ENCODE measurements around the gene IP6K2. TPM values are rescaled to one million over a fixed set of nuclear protein-coding genes. Genes with fewer than 3 reads are reported as not detected.

Gene IP6K2
- total RNA-seq, 2 donors from 2014 or later = 93.7 to 116 TPM

DNA sequence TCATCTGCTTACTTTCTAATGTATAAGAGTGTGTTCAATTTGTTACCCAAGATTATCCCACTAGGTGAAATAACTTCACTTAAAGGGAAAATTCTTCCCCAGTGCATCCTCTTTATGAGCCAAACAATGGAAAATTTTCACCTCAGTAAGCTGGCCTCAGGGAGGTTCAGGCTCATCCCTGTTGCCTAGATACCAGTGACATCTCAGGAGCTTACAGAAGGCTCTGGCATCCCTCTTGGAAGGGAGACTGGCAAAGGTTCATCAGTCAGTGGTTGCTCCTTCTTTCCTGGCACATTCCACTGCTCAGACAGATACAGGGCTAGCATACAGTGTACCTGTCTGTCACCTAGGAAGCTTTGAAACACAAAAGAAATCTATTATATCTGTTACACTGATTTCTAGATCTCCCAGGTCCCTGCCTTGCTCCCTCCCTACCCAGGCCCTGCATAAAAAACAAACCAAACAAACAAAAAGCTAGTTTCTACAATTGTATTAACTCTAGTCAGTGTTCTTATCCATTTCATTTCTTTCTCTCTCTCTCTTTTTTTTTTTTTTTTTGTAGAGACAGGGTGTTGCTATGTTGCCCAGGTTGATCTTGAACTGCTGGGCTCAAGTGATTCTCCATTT lies 1.7 kb downstream of the IP6K2 start:
- H3K9me3 ChIP-seq (ENCODE audit: control insufficient read depth, low read length, poor library complexity, severe bottlenecking) = no peaks in the 10 kb centered on the region
- no peak for ATAC-seq
- no peak for DNase-seq
- peaks cover 10% of the 10 kb centered on the region for H3K36me3 Mint-ChIP-seq (ENCODE audit: low read depth)
- H3K27ac Mint-ChIP-seq = peak overlapping the region; percentile 99
- peak overlapping the region; percentile 98 for H3K4me3 Mint-ChIP-seq
- peaks cover 10% of the 10 kb centered on the region for H3K27me3 Mint-ChIP-seq
- H3K4me1 Mint-ChIP-seq = peaks cover 45% of the 10 kb centered on the region

DNA sequence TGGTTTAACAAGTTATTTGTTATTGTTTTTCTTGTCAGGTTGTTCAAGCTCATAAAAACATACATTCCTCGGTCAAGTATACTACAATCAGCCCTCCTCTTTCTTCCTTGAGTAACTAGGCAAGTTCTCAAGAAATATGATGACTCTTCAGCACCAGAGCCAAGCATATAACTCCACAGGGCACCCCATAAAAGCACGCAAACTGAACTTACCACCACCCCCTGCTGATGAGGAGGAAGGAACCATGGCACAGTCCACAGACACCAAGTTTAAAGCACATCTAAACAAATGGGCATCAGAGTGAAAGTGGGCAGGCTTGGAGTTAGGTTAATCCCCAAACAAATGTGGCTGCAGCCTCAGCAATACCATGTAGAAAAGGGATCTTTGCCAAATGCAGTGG lies 5.3 kb downstream of the IP6K2 start:
- no peaks in the 10 kb centered on the region for H3K27me3 Mint-ChIP-seq
- H3K9me3 ChIP-seq (ENCODE audit: control insufficient read depth, low read length, poor library complexity, severe bottlenecking) = no peaks in the 10 kb centered on the region
- H3K27ac Mint-ChIP-seq = peak overlapping the region; percentile 73
- no peak for DNase-seq
- H3K36me3 Mint-ChIP-seq (ENCODE audit: low read depth) = peaks cover 5% of the 10 kb centered on the region
- peak overlapping the region; percentile 63 for H3K4me3 Mint-ChIP-seq
- ATAC-seq = no peak
- H3K4me1 Mint-ChIP-seq = peaks cover 44% of the 10 kb centered on the region

DNA sequence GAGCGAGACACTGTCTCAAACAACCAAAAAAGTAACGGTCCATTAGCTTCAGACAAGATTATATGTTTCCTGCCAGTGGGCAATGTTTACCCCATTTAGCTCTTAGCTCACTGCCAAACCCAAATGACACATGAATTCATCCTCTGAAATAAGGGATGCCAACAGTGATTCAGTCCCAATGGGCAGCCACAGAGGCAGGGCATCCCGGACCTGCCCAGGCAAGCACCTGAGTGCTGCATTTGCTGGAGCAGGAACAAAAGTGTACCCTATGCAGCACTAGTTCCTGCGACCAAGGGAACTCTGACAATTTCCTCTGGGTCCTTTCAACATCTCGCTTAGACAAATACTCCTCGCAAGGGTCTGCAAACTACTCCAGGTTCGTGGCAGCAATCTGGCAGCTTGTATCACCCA lies 8.0 kb downstream of the IP6K2 start:
- Mint-ChIP-seq H3K4me3 (no peak overlapping the region), H3K27me3 (no peaks in the 10 kb centered on the region), H3K36me3 (ENCODE audit: low read depth) (peaks cover 3% of the 10 kb centered on the region), H3K4me1 (peaks cover 33% of the 10 kb centered on the region), H3K27ac (peak overlapping the region; percentile 8)
- no peak for DNase-seq
- ATAC-seq = no peak
- no peaks in the 10 kb centered on the region for H3K9me3 ChIP-seq (ENCODE audit: control insufficient read depth, low read length, poor library complexity, severe bottlenecking)

DNA sequence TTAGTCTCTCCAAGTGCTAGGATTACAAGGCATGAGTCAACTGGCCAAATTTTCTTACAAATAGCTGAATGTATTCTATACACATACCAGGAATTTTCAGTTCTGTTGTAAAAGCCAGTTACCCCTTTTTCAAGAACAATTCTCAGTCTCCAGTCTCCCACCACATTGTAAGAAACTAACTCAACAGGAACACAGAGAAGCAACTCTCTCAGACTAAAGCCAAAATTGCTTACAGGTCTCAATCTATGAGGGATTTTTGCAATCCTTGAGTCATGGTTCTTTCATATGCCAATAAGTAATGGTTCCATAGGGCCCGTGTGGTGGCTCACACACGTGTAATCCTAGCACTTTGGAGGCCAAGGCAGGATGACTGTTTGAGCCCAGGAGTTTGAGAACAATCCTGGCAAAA lies 8.5 kb downstream of the IP6K2 start:
- DNase-seq (no peak), ATAC-seq (no peak)
- H3K4me1 Mint-ChIP-seq = peaks cover 33% of the 10 kb centered on the region
- peak overlapping the region; percentile 8 for H3K27ac Mint-ChIP-seq
- peak overlapping the region; percentile 25 for H3K4me3 Mint-ChIP-seq
- H3K27me3 Mint-ChIP-seq = no peaks in the 10 kb centered on the region
- no peaks in the 10 kb centered on the region for H3K9me3 ChIP-seq (ENCODE audit: control insufficient read depth, low read length, poor library complexity, severe bottlenecking)
- H3K36me3 Mint-ChIP-seq (ENCODE audit: low read depth) = peaks cover 3% of the 10 kb centered on the region

DNA sequence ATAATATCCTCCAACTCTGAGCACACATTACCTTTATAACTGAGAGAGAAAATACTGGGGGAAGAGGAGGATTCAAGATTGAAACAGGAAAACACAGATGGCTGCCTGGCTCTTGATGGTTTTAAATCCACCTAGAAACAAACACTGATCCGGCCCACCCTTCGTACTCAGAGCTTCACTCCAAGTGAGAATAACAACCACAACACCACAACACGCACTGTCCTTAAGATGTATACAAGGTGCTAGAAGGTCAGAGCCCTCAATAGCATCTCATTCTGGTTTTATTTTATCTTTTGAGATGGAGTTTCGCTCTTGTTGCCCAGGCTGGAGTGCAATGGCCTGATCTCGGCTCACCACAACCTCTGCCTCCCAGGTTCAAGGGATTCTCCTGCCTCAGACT lies 9.9 kb downstream of the IP6K2 start:
- no peaks in the 10 kb centered on the region for H3K27me3 Mint-ChIP-seq
- no peak for ATAC-seq
- H3K36me3 Mint-ChIP-seq (ENCODE audit: low read depth) = peaks cover 5% of the 10 kb centered on the region
- DNase-seq = no peak
- H3K9me3 ChIP-seq (ENCODE audit: control insufficient read depth, low read length, poor library complexity, severe bottlenecking) = no peaks in the 10 kb centered on the region
- no peak overlapping the region for H3K4me3 Mint-ChIP-seq
- peaks cover 37% of the 10 kb centered on the region for H3K4me1 Mint-ChIP-seq
- H3K27ac Mint-ChIP-seq = no peak overlapping the region

DNA sequence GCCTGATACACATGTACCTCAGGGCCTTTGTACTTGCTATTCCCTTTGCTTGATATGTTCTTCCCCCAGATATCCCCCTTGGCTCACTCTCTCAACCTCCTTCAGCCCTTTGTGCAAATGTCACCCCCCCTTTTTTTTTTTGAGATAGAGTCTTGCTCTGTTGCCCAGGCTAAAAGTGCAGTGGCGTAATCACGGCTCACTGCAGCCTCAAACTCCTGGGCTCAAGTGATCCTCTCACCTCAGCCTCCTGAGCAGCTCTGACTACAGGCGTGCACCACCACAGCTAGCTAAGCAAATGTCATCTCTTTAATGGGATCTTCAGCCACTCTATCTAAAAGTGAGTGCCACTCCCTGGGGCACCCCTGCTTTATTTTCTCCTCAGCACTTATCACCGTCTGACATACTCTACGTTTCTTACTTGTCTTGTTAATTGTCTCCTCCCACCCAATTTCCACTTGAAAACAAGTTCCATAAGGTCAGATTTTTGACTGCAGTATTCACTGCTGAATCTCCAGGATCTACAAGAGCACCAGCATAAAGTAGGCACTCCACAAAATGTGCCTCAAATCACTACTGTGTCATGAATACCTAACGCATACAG lies 14.6 kb downstream of the IP6K2 start:
- peak overlapping the region; percentile 34 for H3K27ac Mint-ChIP-seq
- ATAC-seq = no peak
- H3K9me3 ChIP-seq (ENCODE audit: control insufficient read depth, low read length, poor library complexity, severe bottlenecking) = no peaks in the 10 kb centered on the region
- DNase-seq = no peak
- peaks cover 2% of the 10 kb centered on the region for H3K36me3 Mint-ChIP-seq (ENCODE audit: low read depth)
- H3K4me3 Mint-ChIP-seq = peak overlapping the region; percentile 49
- peaks cover 24% of the 10 kb centered on the region for H3K4me1 Mint-ChIP-seq
- no peaks in the 10 kb centered on the region for H3K27me3 Mint-ChIP-seq

DNA sequence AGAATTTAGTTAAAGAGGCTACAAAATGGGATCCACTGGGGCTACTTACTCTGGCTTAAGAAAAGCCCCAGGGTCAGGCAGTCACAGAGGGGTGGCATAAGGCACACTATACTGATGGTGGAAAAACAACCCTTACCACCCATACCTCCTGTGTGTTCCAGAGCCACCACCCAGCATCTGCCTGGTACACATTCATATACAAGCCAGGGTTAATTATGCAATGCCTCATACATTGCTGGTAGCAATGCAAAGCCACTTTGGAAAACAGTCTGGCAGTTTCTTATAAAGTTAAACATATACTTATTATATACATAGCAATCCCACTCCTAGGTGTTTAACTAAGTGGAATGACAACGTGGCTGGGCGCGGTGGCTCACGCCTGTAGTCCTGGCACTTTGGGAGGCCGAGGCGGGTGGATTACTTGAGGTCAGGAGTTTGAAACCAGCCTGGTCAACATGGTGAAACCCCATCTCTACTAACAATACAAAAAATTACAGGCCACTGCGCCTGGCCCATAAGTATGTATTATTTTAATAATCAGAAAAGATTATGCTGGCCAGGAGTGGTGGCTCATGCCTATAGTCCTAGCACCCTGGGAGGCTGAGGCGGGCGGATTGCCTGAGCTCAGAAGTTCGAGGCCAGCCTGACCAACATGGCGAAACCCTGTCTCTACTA lies 16.2 kb downstream of the IP6K2 start:
- ATAC-seq (no peak), DNase-seq (no peak)
- Mint-ChIP-seq H3K4me3 (no peak overlapping the region), H3K4me1 (peaks cover 23% of the 10 kb centered on the region), H3K36me3 (ENCODE audit: low read depth) (peaks cover 2% of the 10 kb centered on the region), H3K27ac (no peak overlapping the region), H3K27me3 (no peaks in the 10 kb centered on the region)
- H3K9me3 ChIP-seq (ENCODE audit: control insufficient read depth, low read length, poor library complexity, severe bottlenecking) = no peaks in the 10 kb centered on the region

DNA sequence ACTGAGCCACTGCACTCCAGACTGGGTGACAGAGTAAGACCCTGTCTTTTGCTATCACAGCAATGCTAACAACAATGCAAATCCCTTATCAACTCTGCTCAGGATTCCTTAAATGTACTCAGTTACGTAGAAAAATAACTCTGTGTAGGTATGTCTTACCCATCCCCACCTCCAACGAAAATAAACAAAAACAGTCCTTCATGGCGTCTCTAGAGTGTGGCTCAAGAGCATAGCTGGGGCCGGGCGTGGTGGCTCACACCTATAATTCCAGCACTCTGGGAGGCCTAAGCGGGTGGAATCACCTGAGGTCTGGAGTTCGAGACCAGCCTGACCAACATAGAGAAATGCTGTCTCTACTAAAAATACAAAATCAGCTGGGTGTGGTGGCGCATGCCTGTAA lies 18.1 kb downstream of the IP6K2 start:
- ATAC-seq (no peak), DNase-seq (no peak)
- no peaks in the 10 kb centered on the region for H3K27me3 Mint-ChIP-seq
- no peaks in the 10 kb centered on the region for H3K9me3 ChIP-seq (ENCODE audit: control insufficient read depth, low read length, poor library complexity, severe bottlenecking)
- H3K4me3 Mint-ChIP-seq = no peak overlapping the region
- no peak overlapping the region for H3K27ac Mint-ChIP-seq
- H3K4me1 Mint-ChIP-seq = peaks cover 22% of the 10 kb centered on the region
- peaks cover 2% of the 10 kb centered on the region for H3K36me3 Mint-ChIP-seq (ENCODE audit: low read depth)

DNA sequence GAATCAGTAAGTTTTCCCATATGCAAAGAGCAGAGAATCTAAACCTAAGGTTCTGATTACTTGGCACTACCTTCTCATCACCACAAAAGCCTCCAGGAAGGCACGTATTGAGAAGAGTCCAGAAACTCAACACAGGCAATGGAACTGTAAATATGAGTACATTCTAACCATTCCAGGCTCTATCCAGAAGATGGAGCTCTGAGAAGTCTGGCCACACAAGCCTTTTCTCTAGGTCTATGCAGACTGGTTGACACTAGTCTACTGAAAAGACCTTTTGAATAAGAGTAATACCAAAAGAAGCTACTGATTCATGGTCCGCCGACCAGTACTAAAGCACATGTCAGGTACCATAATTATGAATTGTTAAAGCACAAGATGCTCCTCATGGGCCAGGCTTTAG lies 19.1 kb downstream of the IP6K2 start:
- H3K27me3 Mint-ChIP-seq = no peaks in the 10 kb centered on the region
- no peaks in the 10 kb centered on the region for H3K9me3 ChIP-seq (ENCODE audit: control insufficient read depth, low read length, poor library complexity, severe bottlenecking)
- DNase-seq (no peak), ATAC-seq (no peak)
- no peak overlapping the region for H3K27ac Mint-ChIP-seq
- no peak overlapping the region for H3K4me3 Mint-ChIP-seq
- peaks cover 5% of the 10 kb centered on the region for H3K36me3 Mint-ChIP-seq (ENCODE audit: low read depth)
- peaks cover 24% of the 10 kb centered on the region for H3K4me1 Mint-ChIP-seq

DNA sequence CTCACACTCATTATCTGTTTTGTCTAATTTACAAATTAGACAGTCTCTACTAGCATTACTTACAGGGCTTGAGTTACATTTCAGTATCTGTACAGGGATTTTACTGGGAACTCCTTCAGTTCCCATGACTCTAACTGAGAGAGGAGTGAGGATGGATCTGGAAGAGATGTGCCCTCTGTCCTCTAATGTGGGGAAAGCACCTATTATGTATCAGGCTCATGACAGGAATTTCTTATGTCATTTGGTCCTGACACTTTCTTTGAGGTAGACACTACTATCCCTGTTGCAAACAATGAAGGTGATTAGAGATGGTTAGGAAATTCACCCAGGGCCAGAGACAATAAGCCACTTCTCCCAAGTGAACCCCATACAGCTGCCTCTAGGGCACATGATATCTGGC lies 20.4 kb downstream of the IP6K2 start:
- no peak for DNase-seq
- H3K9me3 ChIP-seq (ENCODE audit: control insufficient read depth, low read length, poor library complexity, severe bottlenecking) = no peaks in the 10 kb centered on the region
- peaks cover 4% of the 10 kb centered on the region for H3K36me3 Mint-ChIP-seq (ENCODE audit: low read depth)
- no peak for ATAC-seq
- H3K4me1 Mint-ChIP-seq = peaks cover 17% of the 10 kb centered on the region
- H3K27me3 Mint-ChIP-seq = no peaks in the 10 kb centered on the region
- H3K4me3 Mint-ChIP-seq = no peak overlapping the region
- no peak overlapping the region for H3K27ac Mint-ChIP-seq

DNA sequence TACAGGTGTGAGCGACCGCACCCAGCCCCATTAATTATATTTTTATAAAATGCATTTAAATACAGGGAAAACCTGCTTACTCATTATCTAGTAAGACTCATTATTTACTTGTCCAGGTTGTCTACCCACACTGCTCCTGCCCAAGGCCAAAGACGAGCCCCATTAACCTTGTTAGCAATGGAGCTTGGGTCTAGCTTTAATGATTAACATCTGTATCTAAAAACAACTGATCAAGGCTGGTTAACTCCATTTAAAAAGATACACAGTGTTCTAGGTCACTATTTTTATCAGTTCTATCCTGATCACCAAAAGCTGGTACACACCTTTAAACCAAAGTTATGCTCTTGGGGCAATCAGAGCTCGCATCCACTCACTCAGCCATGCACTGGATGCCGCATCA lies 20.9 kb downstream of the IP6K2 start:
- peaks cover 18% of the 10 kb centered on the region for H3K4me1 Mint-ChIP-seq
- DNase-seq = no peak
- H3K9me3 ChIP-seq (ENCODE audit: control insufficient read depth, low read length, poor library complexity, severe bottlenecking) = no peaks in the 10 kb centered on the region
- H3K4me3 Mint-ChIP-seq = no peak overlapping the region
- no peaks in the 10 kb centered on the region for H3K27me3 Mint-ChIP-seq
- ATAC-seq = no peak
- no peak overlapping the region for H3K27ac Mint-ChIP-seq
- H3K36me3 Mint-ChIP-seq (ENCODE audit: low read depth) = peaks cover 6% of the 10 kb centered on the region

DNA sequence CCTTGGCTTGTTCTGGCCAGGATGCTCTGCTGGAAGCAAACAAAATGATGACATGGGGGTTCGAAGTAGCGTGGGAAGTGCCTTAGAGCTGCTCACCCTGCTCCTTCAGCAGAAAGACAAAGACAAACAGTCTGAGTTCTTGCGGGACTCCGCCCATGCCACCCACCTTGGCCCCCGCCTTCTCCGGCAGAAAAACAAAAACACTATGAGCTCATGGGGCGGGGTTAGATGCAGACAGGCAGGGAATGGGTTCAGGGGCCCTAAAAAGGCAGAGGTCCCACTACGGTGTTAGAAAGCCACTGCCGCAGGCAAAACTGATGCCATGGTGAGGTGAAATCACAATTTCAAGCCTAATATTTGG lies 21.6 kb downstream of the IP6K2 start:
- peak overlapping the region; percentile 27 for H3K27ac Mint-ChIP-seq

DNA sequence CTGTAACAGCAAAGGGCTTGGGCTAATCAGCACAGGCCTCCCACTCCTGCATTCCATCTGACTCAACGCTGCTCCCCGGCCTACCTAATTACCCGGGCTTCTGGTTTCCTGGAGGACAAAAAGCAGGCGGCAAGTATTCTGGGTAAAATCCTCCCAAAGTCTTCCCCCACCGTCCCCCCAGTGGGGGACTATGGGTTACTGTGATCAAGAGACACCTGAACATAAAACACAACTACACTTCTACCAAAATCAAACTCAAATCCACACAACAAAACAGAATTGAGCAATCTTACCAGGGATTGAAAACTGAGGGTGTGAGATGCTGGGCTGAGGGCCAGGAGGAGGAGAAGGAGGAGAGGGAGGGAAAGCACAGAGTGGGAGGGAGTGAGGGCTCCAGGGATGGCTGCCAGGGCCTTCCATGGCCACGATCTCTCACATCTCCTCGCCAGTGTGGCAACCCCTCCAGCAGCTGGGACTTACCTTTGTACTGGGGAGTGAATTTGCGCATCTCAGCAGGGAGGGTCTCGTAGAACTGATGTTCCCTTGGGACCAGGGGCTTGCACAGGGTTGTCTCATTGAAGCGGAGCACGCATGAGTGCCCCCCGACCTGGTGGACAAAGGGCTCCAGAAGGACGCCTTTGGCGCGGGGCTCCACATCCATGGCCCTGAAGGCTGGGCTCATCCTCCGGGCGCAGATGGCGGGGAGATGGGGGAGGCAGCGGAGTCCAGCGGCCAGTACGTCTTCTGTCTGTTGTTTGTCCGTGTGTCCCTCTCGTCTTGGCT lies 22.2 kb downstream of the IP6K2 start:
- Mint-ChIP-seq H3K4me3 (no peak overlapping the region), H3K27ac (peak overlapping the region; percentile 27), H3K36me3 (ENCODE audit: low read depth) (peaks cover 8% of the 10 kb centered on the region), H3K4me1 (peaks cover 17% of the 10 kb centered on the region), H3K27me3 (no peaks in the 10 kb centered on the region)
- H3K9me3 ChIP-seq (ENCODE audit: control insufficient read depth, low read length, poor library complexity, severe bottlenecking) = no peaks in the 10 kb centered on the region
- ATAC-seq (no peak), DNase-seq (no peak)

More for the DNA sequence above, 21.6 kb downstream of the IP6K2 start:
- Mint-ChIP-seq H3K4me1 (peaks cover 20% of the 10 kb centered on the region), H3K36me3 (ENCODE audit: low read depth) (peaks cover 8% of the 10 kb centered on the region), H3K27me3 (no peaks in the 10 kb centered on the region), H3K4me3 (no peak overlapping the region)
- ATAC-seq (no peak), DNase-seq (no peak)
- H3K9me3 ChIP-seq (ENCODE audit: control insufficient read depth, low read length, poor library complexity, severe bottlenecking) = no peaks in the 10 kb centered on the region
